Pancreas (tissue), 10 donors: ENCODE data around the gene GPR33. TPM values are rescaled to one million over a fixed set of nuclear protein-coding genes. Genes with fewer than 3 reads are reported as not detected.
A peak's percentile ranks its signal among the peaks of the same experiment; 100 is the strongest.

ENCODE experiments used
- ATAC-seq, 4 donors: fragments of 200-7000 bp; cut with Tn5 transposase; one replicate each; pipeline versions ENCODE4 v1.8.0 to v1.9.1; 2020; ENCODE audit warnings: mild to moderate bottlenecking in 4 of 4, moderate library complexity in 4 of 4
- DNase-seq, 6 donors: peaks; one replicate each; pipeline ENCODE4 v3.0.0-alpha.2; 2020
- FAIRE-seq: peaks from 2 replicates; lab custom pipeline; 2012; peaks lifted over from hg19 to GRCh38; lab: Jason Lieb, UNC
- H3K27ac ChIP-seq, 4 donors: fragments of 200-600 bp; sonication (generic); 1 replicate in 3 of 4; 2 replicates in 1 of 4; pipeline versions ENCODE4 v1.5.0 to v1.8.0; 2020
- H3K27me3 ChIP-seq, 4 donors: fragments of 200-600 bp; one replicate each; pipeline ENCODE4 v1.8.0; 2021
- H3K36me3 ChIP-seq, 3 donors: fragments of 200-600 bp; sonication (generic) in 1 of 3; one replicate each; pipeline versions ENCODE4 v1.5.0 to v1.8.0; 2020 to 2021
- H3K4me1 ChIP-seq, 3 donors: fragments of 200-600 bp; one replicate each; pipeline ENCODE4 v1.8.0; 2021
- H3K4me3 ChIP-seq, 4 donors: fragments of 200-600 bp; sonication (generic) in 2 of 4; one replicate each; pipeline versions ENCODE4 v1.5.0 to v1.8.0; 2020 to 2021
- H3K9me3 ChIP-seq, 4 donors: fragments of 200-600 bp; one replicate each; pipeline ENCODE4 v1.8.0; 2021
- WGBS, 2 donors: extraction: QIAGEN DNeasy Blood & Tissue Kit; methylation state at CpG; one replicate each; pipeline ENCODE4 v1.1.7; 2013; 5-methylcytosine and 5-hydroxymethylcytosine counted together
- intact Hi-C, 3 donors: fragments of 100-400 bp; cut with DNase I; formaldehyde crosslinking; loops; one replicate each; pipeline versions ENCODE4 v1.11.1 to v1.14.2; 2022
- polyA plus RNA-seq, 2 donors: library from polyadenylated mRNA; stranded (reverse); fragments of 200-250 nt; gene quantifications; one replicate each; pipeline ENCODE4 v1.2.3, GENCODE V29; 2013
- total RNA-seq, 6 donors: library from RNA; stranded (reverse); fragmentation: NEBNext Ultra II Directional in 4 of 6; extraction: Animal tissue kit (Norgen Biotek cat#: 25700) in 4 of 6; gene quantifications; one replicate each; pipeline versions ENCODE4 v1.2.1 to v1.2.4, GENCODE V29; 2021 to 2023
- TF ChIP-seq, protein P1 (sequence below), 4 donors: fragments of 200-600 bp; sonication (generic) in 3 of 4; IDR thresholded peaks; one replicate each; pipeline versions ENCODE4 v1.5.0 to v1.8.0; 2021; ENCODE audit warnings: antibody characterized with exemption in 4 of 4
- donor health status: healthy with polysubstance abuse.
- donor health status: DM: no; HTN: no; CAD: no; lungs with moderate emphysema.
- donor health status: DM: no; HTN: no; CAD: no.
- donor health status: control.
- donor health status: control.
- donor health status: Bipolar disorder and iron deficiency.
- donor health status: DM: yes; HTN: yes; CAD: no.
- donor health status: DM: no; HTN: no; CAD: no.
- donor health status: DM: no; HTN: no; CAD: no.
- donor health status: DM: yes; HTN: yes; CAD: no.

GPR33 gene
- total and polyA plus RNA-seq, 8 donors = not detected

DNA sequence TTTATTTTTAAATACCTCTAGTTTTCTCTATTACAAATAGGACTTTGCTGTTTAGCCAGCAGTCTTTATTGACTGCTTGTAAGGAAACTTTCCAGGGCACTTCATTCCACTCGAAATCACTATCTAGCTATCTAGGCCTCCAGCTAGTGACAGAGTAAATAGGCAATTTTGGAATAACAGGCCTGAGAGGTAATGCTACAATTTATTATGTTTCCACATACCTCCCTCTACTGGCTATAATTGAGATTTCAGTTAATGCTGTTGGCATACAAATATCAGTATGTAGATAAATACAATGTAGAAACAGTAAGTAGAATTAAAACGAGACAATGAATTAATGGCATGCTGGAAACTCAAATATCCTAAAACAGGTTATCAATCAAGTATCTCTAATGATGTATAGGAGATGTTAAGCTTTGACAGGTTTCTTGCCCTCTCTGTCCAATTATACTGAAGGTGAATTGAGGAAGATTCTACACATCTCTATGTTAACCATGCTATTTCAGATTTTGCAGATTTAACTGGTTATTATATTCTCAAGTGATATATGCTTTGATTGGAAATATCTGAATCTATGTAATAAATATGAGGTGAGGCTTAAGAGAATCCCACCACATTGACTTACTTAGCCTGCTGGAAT is 37.7 kb downstream of the GPR33 start:
- FAIRE-seq = peak; percentile 9
- 7 to 8% methylated on average over 2 of the region's 2 CpGs for WGBS, 2 donors
- no peak overlapping the region for H3K27ac ChIP-seq

DNA sequence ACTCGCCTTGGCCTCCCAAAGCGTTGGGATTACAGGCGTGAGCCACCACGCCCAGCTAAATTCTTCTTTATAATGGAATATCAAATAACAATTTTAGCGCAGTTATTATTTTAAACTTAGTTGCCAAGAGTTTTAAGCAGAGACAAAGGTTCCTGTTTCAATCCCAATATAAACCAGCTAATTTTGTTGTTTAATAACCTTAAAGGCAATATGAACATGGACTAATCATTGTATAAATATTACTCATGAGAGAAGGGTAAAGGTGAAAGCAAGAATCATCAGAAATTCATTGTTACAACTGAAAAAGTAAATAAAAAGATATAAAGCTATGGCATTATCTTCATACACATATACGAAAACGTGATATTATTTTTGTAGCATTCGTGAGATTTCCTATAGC is 38.7 kb downstream of the GPR33 start:
- 75 to 80% methylated on average over 8 of the region's 8 CpGs for WGBS, 2 donors
- no peaks in the 10 kb centered on the region for H3K27me3 ChIP-seq
- no peak overlapping the region for H3K4me3 ChIP-seq
- TF ChIP-seq, protein P1, sequence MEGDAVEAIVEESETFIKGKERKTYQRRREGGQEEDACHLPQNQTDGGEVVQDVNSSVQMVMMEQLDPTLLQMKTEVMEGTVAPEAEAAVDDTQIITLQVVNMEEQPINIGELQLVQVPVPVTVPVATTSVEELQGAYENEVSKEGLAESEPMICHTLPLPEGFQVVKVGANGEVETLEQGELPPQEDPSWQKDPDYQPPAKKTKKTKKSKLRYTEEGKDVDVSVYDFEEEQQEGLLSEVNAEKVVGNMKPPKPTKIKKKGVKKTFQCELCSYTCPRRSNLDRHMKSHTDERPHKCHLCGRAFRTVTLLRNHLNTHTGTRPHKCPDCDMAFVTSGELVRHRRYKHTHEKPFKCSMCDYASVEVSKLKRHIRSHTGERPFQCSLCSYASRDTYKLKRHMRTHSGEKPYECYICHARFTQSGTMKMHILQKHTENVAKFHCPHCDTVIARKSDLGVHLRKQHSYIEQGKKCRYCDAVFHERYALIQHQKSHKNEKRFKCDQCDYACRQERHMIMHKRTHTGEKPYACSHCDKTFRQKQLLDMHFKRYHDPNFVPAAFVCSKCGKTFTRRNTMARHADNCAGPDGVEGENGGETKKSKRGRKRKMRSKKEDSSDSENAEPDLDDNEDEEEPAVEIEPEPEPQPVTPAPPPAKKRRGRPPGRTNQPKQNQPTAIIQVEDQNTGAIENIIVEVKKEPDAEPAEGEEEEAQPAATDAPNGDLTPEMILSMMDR (IDR thresholded peaks at IDR 0.05) = no peak
- ATAC-seq = no peak
- H3K36me3 ChIP-seq = peaks cover 0 to 12% (median 3%) of the 10 kb centered on the region in 3 donors
- intact Hi-C loops = no loop called here
- no peaks in the 10 kb centered on the region for H3K9me3 ChIP-seq
- FAIRE-seq = no peak
- no peaks in the 10 kb centered on the region for H3K4me1 ChIP-seq
- DNase-seq = no peak
- H3K27ac ChIP-seq = no peak overlapping the region

More for the DNA sequence above, 37.7 kb downstream of the GPR33 start:
- no peak for DNase-seq
- H3K9me3 ChIP-seq = no peaks in the 10 kb centered on the region
- no peaks in the 10 kb centered on the region for H3K27me3 ChIP-seq
- TF ChIP-seq, protein P1 (IDR thresholded peaks at IDR 0.05) = peak in 3 of 4 donors; percentile 23 to 43 (median 26)
- peak; percentile 50 to 87 (median 82) for ATAC-seq
- H3K4me3 ChIP-seq = no peak overlapping the region
- peaks cover 0 to 12% (median 3%) of the 10 kb centered on the region in 3 donors for H3K36me3 ChIP-seq
- intact Hi-C loops = no loop called here
- peaks cover 0 to 7% (median 0%) of the 10 kb centered on the region in 3 donors for H3K4me1 ChIP-seq

DNA sequence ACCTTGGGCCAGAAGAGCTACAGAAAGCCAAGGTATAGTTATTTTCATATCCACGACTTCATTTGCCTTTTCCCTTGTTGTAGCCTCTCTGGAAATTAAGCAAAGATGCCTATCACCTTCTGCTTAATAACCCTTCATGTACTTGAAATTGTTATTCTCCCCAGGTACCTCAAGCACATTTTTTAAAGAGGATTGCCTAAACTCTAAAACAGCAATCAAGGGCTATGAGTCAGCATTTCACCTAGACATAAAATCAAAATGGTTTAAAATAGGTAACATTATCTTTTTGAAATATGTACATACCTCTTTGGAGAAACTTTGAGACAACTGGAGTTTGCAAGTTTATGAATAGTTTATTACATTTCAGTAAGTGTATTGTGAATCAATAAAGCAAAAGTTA is 42.1 kb downstream of the GPR33 start:
- DNase-seq (no peak), ATAC-seq (no peak), FAIRE-seq (no peak)
- TF ChIP-seq, protein P1 (IDR thresholded peaks at IDR 0.05) = no peak
- no peak overlapping the region for H3K4me3 ChIP-seq
- H3K36me3 ChIP-seq = peaks cover 0 to 3% (median 0%) of the 10 kb centered on the region in 3 donors
- 67 to 72% methylated on average over 1 of the region's 1 CpG for WGBS, 2 donors
- no peaks in the 10 kb centered on the region for H3K9me3 ChIP-seq
- intact Hi-C loops = no loop called here
- H3K27ac ChIP-seq = no peak overlapping the region
- no peaks in the 10 kb centered on the region for H3K27me3 ChIP-seq
- H3K4me1 ChIP-seq = peaks cover 0 to 4% (median 0%) of the 10 kb centered on the region in 3 donors

DNA sequence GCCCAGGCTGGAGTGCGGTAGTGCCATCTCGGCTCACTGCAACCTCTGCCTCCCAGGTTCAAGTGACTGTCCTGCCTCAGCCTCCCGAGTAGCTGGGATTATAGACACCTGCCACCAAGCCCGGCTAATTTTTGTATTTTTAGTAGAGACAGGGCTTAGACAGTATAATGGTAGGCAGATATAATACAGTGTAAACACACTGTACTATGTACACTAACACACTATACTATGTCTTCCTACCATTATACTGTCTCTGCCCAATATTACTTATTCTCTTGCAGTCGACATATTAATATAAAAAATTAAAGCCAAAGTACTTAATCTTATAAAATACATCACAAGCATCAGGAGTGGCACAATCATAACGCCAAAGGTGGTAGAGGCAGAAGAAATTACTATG is 45.6 kb downstream of the GPR33 start:
- FAIRE-seq (no peak), ATAC-seq (no peak)

More for the DNA sequence above, 45.6 kb downstream of the GPR33 start:
- H3K4me3 ChIP-seq = no peak overlapping the region
- H3K27ac ChIP-seq = no peak overlapping the region
- TF ChIP-seq, protein P1 (IDR thresholded peaks at IDR 0.05) = no peak
- H3K4me1 ChIP-seq = peaks cover 0 to 4% (median 0%) of the 10 kb centered on the region in 3 donors
- no peak for DNase-seq
- WGBS, 2 donors = 73 to 78% methylated on average over 6 of the region's 6 CpGs
- intact Hi-C loops = no loop called here
- no peaks in the 10 kb centered on the region for H3K27me3 ChIP-seq
- no peaks in the 10 kb centered on the region for H3K36me3 ChIP-seq
- no peaks in the 10 kb centered on the region for H3K9me3 ChIP-seq
